Thoracic aorta (tissue), 2 donors: ENCODE data around the gene SPDYE16. TPM values are rescaled to one million over a fixed set of nuclear protein-coding genes. Genes with fewer than 3 reads are reported as not detected.
A peak's percentile ranks its signal among the peaks of the same experiment; 100 is the strongest.
"Not testable (repeated sequence)": the region's sequence is repeated elsewhere in the genome, so short reads cannot be mapped to it uniquely, and the experiment has no call there.

ENCODE experiments used
- ATAC-seq: fragments of 150-250 bp; one replicate; pipeline ENCODE4 v1.8.0; 2017; ENCODE audit warnings: low read depth; ENCODE audit not compliant: insufficient number of reproducible peaks, low FRiP score
- DNase-seq: peaks from one replicate; pipeline ENCODE4 v3.0.0-alpha.2; 2020; ENCODE audit warnings: low spot score
- H3K27ac ChIP-seq, 2 donors: fragments of 200-600 bp; sonication (generic); 1 replicate in 1 of 2; 2 replicates in 1 of 2; pipeline ENCODE4 v1.5.1; 2016; ENCODE audit warnings: mild to moderate bottlenecking in 2 of 2, moderate library complexity in 2 of 2
- H3K27me3 ChIP-seq: fragments of 200-600 bp; sonication (generic); replicated peaks from 2 replicates; pipeline ENCODE4 v1.6.0; 2016; ENCODE audit warnings: mild to moderate bottlenecking; ENCODE audit not compliant: insufficient read depth
- H3K36me3 ChIP-seq: fragments of 200-600 bp; sonication (generic); one replicate; pipeline ENCODE4 v1.5.1; 2016
- H3K4me1 ChIP-seq, 2 donors: fragments of 200-600 bp; sonication (generic); 1 replicate in 1 of 2; 2 replicates in 1 of 2; pipeline versions ENCODE4 v1.5.1 to v1.6.0; 2016; ENCODE audit warnings: low read depth in 2 of 2, mild to moderate bottlenecking in 1 of 2; ENCODE audit not compliant: control insufficient read depth in 1 of 2
- H3K4me3 ChIP-seq: fragments of 200-600 bp; sonication (generic); 2 replicates; pipeline ENCODE4 v1.5.1; 2016; ENCODE audit warnings: mild to moderate bottlenecking
- H3K9me3 ChIP-seq: fragments of 200-600 bp; sonication (generic); 2 replicates; pipeline ENCODE4 v1.5.1; 2016
- CTCF ChIP-seq: fragments of 200-600 bp; sonication (generic); IDR thresholded peaks from one replicate; pipeline ENCODE4 v1.5.1; 2019; ENCODE audit warnings: antibody characterized with exemption
- total RNA-seq, 2 donors: library from RNA; depleted of rRNA; stranded (reverse); fragments of >200 nt; gene quantifications; one replicate each; pipeline versions ENCODE4 v1.1.0 to v1.2.3, GENCODE V29; 2016

Gene SPDYE16
- total RNA-seq, 2 donors from 2014 or later: 0.28 to 1.4 TPM

- not testable (repeated sequence) for ATAC-seq
These were observed 26.2 kb downstream of the SPDYE16 start for GRCh38 chr7:76516932-76517331.

GRCh38 chr7:76515999-76516443, 27.1 kb downstream of the SPDYE16 start:
- H3K4me3 ChIP-seq: no peak overlapping the region
- H3K9me3 ChIP-seq: no peaks in the 10 kb centered on the region
- DNase-seq (no peak), ATAC-seq (no peak)
- no peaks in the 10 kb centered on the region for H3K27me3 ChIP-seq
- TF ChIP-seq CTCF: peak; percentile 90
- H3K36me3 ChIP-seq: no peaks in the 10 kb centered on the region
- peaks cover 0 to 9% of the 10 kb centered on the region in 2 donors for H3K4me1 ChIP-seq
- no peak overlapping the region for H3K27ac ChIP-seq

More at GRCh38 chr7:76516932-76517331, 26.2 kb downstream of the SPDYE16 start:
- H3K27ac ChIP-seq, H3K27me3 ChIP-seq, H3K4me3 ChIP-seq, H3K9me3 ChIP-seq, H3K4me1 ChIP-seq, DNase-seq, H3K36me3 ChIP-seq: not testable (repeated sequence)

- Histone ChIP-seq H3K4me3 (no peak overlapping the region), H3K27ac (no peak overlapping the region)
These were observed 27.9 kb downstream of the SPDYE16 start for GRCh38 chr7:76514926-76515771.

GRCh38 chr7:76513817-76514799, 29.0 kb downstream of the SPDYE16 start:
- Histone ChIP-seq H3K9me3 (no peaks in the 10 kb centered on the region), H3K4me3 (no peak overlapping the region), H3K27me3 (no peaks in the 10 kb centered on the region), H3K4me1 (peaks cover 0 to 9% of the 10 kb centered on the region in 2 donors), H3K27ac (no peak overlapping the region), H3K36me3 (no peaks in the 10 kb centered on the region)
- no peak for TF ChIP-seq CTCF
- ATAC-seq (peak; percentile 36), DNase-seq (no peak)

More at GRCh38 chr7:76514926-76515771, 27.9 kb downstream of the SPDYE16 start:
- Histone ChIP-seq H3K9me3 (no peaks in the 10 kb centered on the region), H3K4me1 (peaks cover 0 to 9% of the 10 kb centered on the region in 2 donors), H3K27me3 (no peaks in the 10 kb centered on the region), H3K36me3 (no peaks in the 10 kb centered on the region)
- DNase-seq (no peak), ATAC-seq (no peak)
- TF ChIP-seq CTCF: no peak

- H3K4me1 ChIP-seq: peaks cover 0 to 9% of the 10 kb centered on the region in 2 donors
- H3K27ac ChIP-seq: no peak overlapping the region
These were observed 29.9 kb downstream of the SPDYE16 start for GRCh38 chr7:76512941-76513816.

GRCh38 chr7:76511911-76512885, 30.9 kb downstream of the SPDYE16 start:
- not testable (repeated sequence) for DNase-seq, H3K27me3 ChIP-seq, H3K4me1 ChIP-seq, ATAC-seq, H3K4me3 ChIP-seq, H3K36me3 ChIP-seq, H3K9me3 ChIP-seq, H3K27ac ChIP-seq

More at GRCh38 chr7:76512941-76513816, 29.9 kb downstream of the SPDYE16 start:
- Histone ChIP-seq H3K9me3 (no peaks in the 10 kb centered on the region), H3K4me3 (no peak overlapping the region), H3K36me3 (no peaks in the 10 kb centered on the region), H3K27me3 (no peaks in the 10 kb centered on the region)
- ATAC-seq: no peak
- no peak for TF ChIP-seq CTCF
- DNase-seq: no peak
